ENCODE results near the gene C1QL1.

DNA sequence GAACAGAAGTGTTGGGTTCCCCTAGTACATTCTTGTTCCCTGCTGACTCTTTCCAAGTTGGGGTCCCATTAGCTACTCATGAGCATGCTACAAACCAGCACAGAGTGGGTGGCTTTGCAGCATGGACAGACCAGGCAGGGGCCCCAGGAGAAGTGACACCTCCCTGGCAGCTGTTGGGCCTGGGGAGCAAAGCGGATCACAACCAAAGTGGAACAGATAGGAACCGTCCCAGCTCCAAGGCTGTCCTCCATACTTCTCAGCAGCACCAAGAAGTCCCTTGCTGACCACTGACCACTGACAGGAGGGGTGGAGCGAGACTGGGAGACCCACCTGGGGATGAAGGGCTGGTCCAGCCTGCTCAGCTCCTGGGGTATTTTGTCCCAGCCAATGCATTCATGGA lies 40.4 kb downstream of the C1QL1 start:
- no peak for TF ChIP-seq POLR2AphosphoS5 (IDR thresholded peaks at IDR 0.05; ENCODE audit: low read depth, low read length)
- TF ChIP-seq, protein P1, sequence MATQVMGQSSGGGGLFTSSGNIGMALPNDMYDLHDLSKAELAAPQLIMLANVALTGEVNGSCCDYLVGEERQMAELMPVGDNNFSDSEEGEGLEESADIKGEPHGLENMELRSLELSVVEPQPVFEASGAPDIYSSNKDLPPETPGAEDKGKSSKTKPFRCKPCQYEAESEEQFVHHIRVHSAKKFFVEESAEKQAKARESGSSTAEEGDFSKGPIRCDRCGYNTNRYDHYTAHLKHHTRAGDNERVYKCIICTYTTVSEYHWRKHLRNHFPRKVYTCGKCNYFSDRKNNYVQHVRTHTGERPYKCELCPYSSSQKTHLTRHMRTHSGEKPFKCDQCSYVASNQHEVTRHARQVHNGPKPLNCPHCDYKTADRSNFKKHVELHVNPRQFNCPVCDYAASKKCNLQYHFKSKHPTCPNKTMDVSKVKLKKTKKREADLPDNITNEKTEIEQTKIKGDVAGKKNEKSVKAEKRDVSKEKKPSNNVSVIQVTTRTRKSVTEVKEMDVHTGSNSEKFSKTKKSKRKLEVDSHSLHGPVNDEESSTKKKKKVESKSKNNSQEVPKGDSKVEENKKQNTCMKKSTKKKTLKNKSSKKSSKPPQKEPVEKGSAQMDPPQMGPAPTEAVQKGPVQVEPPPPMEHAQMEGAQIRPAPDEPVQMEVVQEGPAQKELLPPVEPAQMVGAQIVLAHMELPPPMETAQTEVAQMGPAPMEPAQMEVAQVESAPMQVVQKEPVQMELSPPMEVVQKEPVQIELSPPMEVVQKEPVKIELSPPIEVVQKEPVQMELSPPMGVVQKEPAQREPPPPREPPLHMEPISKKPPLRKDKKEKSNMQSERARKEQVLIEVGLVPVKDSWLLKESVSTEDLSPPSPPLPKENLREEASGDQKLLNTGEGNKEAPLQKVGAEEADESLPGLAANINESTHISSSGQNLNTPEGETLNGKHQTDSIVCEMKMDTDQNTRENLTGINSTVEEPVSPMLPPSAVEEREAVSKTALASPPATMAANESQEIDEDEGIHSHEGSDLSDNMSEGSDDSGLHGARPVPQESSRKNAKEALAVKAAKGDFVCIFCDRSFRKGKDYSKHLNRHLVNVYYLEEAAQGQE (IDR thresholded peaks at IDR 0.05; ENCODE audit: insufficient read depth in 1 of 2, low read depth in 2 of 2, low read length in 2 of 2) = no peak

All from PFSK-1 (cell line).